GM21423 (cell line): ENCODE data around the gene GIMAP7.

Experiments used
- ATAC-seq: cut with Tn5 transposase; IDR thresholded peaks from one replicate; pipeline ENCODE4 v1.9.1; 2021; ENCODE audit warnings: mild to moderate bottlenecking, moderate library complexity; ENCODE audit not compliant: unreplicated experiment

The GIMAP7 gene

GRCh38 chr7:150568714-150569113 is 54.0 kb downstream of the GIMAP7 start:
- ATAC-seq = no peak

- ATAC-seq = no peak
These were observed 54.7 kb downstream of the GIMAP7 start for GRCh38 chr7:150569245-150569955.
